Neural cell (in vitro differentiated cells): Measurements from ENCODE around the gene PPP1R9B. TPM values are rescaled to one million over a fixed set of nuclear protein-coding genes. Genes with fewer than 3 reads are reported as not detected.

Experiments used
- H2AFZ ChIP-seq: fragments of 200-600, 300-800 bp; sonication (generic), shearing (Covaris generic); 2 replicates; pipeline ENCODE4 v1.6.0; 2014; ENCODE audit warnings: low read depth, mild to moderate bottlenecking, antibody characterized with exemption, low read length, moderate library complexity
- H3F3A ChIP-seq: fragments of 200-600 bp; shearing (Covaris generic); 2 replicates; pipeline ENCODE4 v1.6.1; 2016; ENCODE audit warnings: mild to moderate bottlenecking, moderate library complexity, mixed read lengths, antibody characterized with exemption, low read length; ENCODE audit not compliant: insufficient read depth, poor library complexity, severe bottlenecking
- H3K27ac ChIP-seq: fragments of 200-600, 300-800 bp; sonication (generic), shearing (Covaris generic); 2 replicates; pipeline ENCODE4 v1.5.1; 2014; ENCODE audit warnings: mild to moderate bottlenecking, low read length, moderate library complexity
- H3K27me3 ChIP-seq: fragments of 300-800, 200-600 bp; sonication (generic), shearing (Covaris generic); 2 replicates; pipeline ENCODE4 v1.6.0; 2014; ENCODE audit warnings: mild to moderate bottlenecking, low read depth, low read length, moderate library complexity; ENCODE audit not compliant: insufficient read depth
- H3K36me3 ChIP-seq: fragments of 300-800, 200-600 bp; sonication (generic), shearing (Covaris generic); 2 replicates; pipeline ENCODE4 v1.5.1; 2014; ENCODE audit warnings: mild to moderate bottlenecking, antibody characterized with exemption, low read length, moderate library complexity; ENCODE audit not compliant: insufficient read depth
- H3K4me2 ChIP-seq: fragments of 300-800, 200-600 bp; sonication (generic), shearing (Covaris generic); 2 replicates; pipeline ENCODE4 v1.6.0; 2014; ENCODE audit warnings: mild to moderate bottlenecking, low read length
- H3K4me3 ChIP-seq: fragments of 300-800, 200-600 bp; sonication (generic), shearing (Covaris generic); 2 replicates; pipeline ENCODE4 v1.5.1; 2014; ENCODE audit warnings: mild to moderate bottlenecking, low read length, moderate library complexity
- H3K79me2 ChIP-seq: fragments of 200-600 bp; shearing (Covaris generic); replicated peaks from 2 replicates; pipeline ENCODE4 v1.6.0; 2014; ENCODE audit warnings: mild to moderate bottlenecking, low read length, moderate library complexity; ENCODE audit not compliant: insufficient read depth
- H3K9ac ChIP-seq: fragments of 300-800, 200-600 bp; sonication (generic), shearing (Covaris generic); 2 replicates; pipeline ENCODE4 v1.6.1; 2016; ENCODE audit warnings: mild to moderate bottlenecking, low read length, mixed read lengths
- H3K9me2 ChIP-seq: fragments of 200-600 bp; shearing (Covaris generic); 2 replicates; pipeline ENCODE4 v1.6.1; 2016; ENCODE audit warnings: mild to moderate bottlenecking, low read length, mixed read lengths; ENCODE audit not compliant: insufficient read depth
- H3K9me3 ChIP-seq: fragments of 200-600, 300-800 bp; sonication (generic), shearing (Covaris generic); 2 replicates; pipeline ENCODE4 v1.6.1; 2016; ENCODE audit warnings: mild to moderate bottlenecking, mixed run types, low read length, moderate library complexity, mixed read lengths
- H4K20me1 ChIP-seq: fragments of 200-600 bp; shearing (Covaris generic); 2 replicates; pipeline ENCODE4 v1.6.1; 2016; ENCODE audit warnings: mild to moderate bottlenecking, mixed run types; ENCODE audit not compliant: insufficient read depth
- CTCF ChIP-seq: fragments of 450-650 bp; IDR thresholded peaks from 2 replicates; pipeline ENCODE4 v1.5.1; 2014; ENCODE audit warnings: antibody characterized with exemption, mild to moderate bottlenecking, moderate library complexity; ENCODE audit not compliant: poor library complexity, severe bottlenecking
- EP300 ChIP-seq: fragments of 450-650 bp; conservative IDR thresholded peaks from 2 replicates; pipeline ENCODE4 v1.6.1; 2014; ENCODE audit warnings: antibody characterized with exemption, mild to moderate bottlenecking, moderate library complexity; ENCODE audit not compliant: poor library complexity, severe bottlenecking
- EZH2 ChIP-seq: fragments of 200-600, 300-800 bp; shearing (Covaris generic), sonication (generic); IDR thresholded peaks from 2 replicates; pipeline ENCODE4 v1.6.1; 2014; ENCODE audit warnings: antibody characterized with exemption, low read length, borderline replicate concordance, mild to moderate bottlenecking; ENCODE audit not compliant: insufficient read depth, poor library complexity, severe bottlenecking
- MXI1 ChIP-seq: fragments of 450-650 bp; conservative IDR thresholded peaks from 2 replicates; pipeline ENCODE4 v1.6.1; 2014; ENCODE audit warnings: antibody characterized with exemption, mild to moderate bottlenecking; ENCODE audit not compliant: poor library complexity, severe bottlenecking
- POLR2AphosphoS5 ChIP-seq: IDR thresholded peaks from 2 replicates; pipeline ENCODE4 v1.6.1; 2012
- RAD21 ChIP-seq: fragments of 450-650 bp; conservative IDR thresholded peaks from 2 replicates; pipeline ENCODE4 v1.6.1; 2014; ENCODE audit warnings: antibody characterized with exemption, mild to moderate bottlenecking, moderate library complexity
- TAF1 ChIP-seq: IDR thresholded peaks from 2 replicates; pipeline ENCODE4 v1.6.1; 2012; ENCODE audit warnings: low read depth
- polyA plus RNA-seq: library from polyadenylated mRNA; depleted of rRNA; stranded (reverse); fragments of >200 nt; gene quantifications from 2 replicates; pipeline ENCODE4 v1.2.3, GENCODE V29; 2014
- TF ChIP-seq, protein P1 (sequence below): IDR thresholded peaks from 2 replicates; pipeline ENCODE4 v1.6.1; 2012; ENCODE audit warnings: borderline replicate concordance

Gene PPP1R9B
- polyA plus RNA-seq, 1 donor from 2014 or later, result 29.2 TPM

DNA sequence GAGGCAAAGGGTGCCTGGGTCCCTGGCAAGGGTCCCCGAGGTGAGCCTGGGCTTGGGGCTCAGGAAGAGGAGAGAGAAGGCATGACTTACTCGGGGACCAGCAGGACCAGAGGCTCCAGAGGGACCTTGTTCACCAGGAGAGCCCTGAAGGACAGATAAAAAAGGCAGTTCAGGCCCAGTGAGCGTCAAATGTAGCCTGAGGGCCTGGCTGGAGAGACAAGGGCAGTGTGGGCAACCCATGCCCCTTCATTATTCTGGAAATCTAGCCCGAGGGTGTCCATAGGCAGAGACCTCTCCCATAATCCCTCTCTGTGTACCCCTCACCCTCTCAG is 36.9 kb upstream of the PPP1R9B start:
- no peak overlapping the region for H3K4me3 ChIP-seq
- no peak overlapping the region for H2AFZ ChIP-seq
- no peaks in the 10 kb centered on the region for H3F3A ChIP-seq
- no peaks in the 10 kb centered on the region for H3K9me3 ChIP-seq
- no peaks in the 10 kb centered on the region for H3K79me2 ChIP-seq
- no peaks in the 10 kb centered on the region for H3K9me2 ChIP-seq
- no peak overlapping the region for H3K4me2 ChIP-seq
- no peaks in the 10 kb centered on the region for H4K20me1 ChIP-seq
- TF ChIP-seq EP300 (no peak), MXI1 (no peak), EZH2 (no peak), CTCF (no peak)
- TF ChIP-seq, protein P1, sequence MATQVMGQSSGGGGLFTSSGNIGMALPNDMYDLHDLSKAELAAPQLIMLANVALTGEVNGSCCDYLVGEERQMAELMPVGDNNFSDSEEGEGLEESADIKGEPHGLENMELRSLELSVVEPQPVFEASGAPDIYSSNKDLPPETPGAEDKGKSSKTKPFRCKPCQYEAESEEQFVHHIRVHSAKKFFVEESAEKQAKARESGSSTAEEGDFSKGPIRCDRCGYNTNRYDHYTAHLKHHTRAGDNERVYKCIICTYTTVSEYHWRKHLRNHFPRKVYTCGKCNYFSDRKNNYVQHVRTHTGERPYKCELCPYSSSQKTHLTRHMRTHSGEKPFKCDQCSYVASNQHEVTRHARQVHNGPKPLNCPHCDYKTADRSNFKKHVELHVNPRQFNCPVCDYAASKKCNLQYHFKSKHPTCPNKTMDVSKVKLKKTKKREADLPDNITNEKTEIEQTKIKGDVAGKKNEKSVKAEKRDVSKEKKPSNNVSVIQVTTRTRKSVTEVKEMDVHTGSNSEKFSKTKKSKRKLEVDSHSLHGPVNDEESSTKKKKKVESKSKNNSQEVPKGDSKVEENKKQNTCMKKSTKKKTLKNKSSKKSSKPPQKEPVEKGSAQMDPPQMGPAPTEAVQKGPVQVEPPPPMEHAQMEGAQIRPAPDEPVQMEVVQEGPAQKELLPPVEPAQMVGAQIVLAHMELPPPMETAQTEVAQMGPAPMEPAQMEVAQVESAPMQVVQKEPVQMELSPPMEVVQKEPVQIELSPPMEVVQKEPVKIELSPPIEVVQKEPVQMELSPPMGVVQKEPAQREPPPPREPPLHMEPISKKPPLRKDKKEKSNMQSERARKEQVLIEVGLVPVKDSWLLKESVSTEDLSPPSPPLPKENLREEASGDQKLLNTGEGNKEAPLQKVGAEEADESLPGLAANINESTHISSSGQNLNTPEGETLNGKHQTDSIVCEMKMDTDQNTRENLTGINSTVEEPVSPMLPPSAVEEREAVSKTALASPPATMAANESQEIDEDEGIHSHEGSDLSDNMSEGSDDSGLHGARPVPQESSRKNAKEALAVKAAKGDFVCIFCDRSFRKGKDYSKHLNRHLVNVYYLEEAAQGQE, result no peak
- no peaks in the 10 kb centered on the region for H3K27me3 ChIP-seq
- H3K27ac ChIP-seq, result no peak overlapping the region
- H3K9ac ChIP-seq, result no peak overlapping the region
- no peaks in the 10 kb centered on the region for H3K36me3 ChIP-seq

GRCh38 chr17:50186661-50187393 is 36.4 kb upstream of the PPP1R9B start:
- H3K27me3 ChIP-seq, result no peaks in the 10 kb centered on the region
- H3K9me3 ChIP-seq, result no peaks in the 10 kb centered on the region
- H3K9ac ChIP-seq, result no peak overlapping the region
- TF ChIP-seq TAF1 (no peak), POLR2AphosphoS5 (no peak), EZH2 (no peak), EP300 (no peak), RAD21 (no peak)
- H3F3A ChIP-seq, result no peaks in the 10 kb centered on the region
- no peak overlapping the region for H3K4me3 ChIP-seq
- no peaks in the 10 kb centered on the region for H4K20me1 ChIP-seq
- no peak overlapping the region for H2AFZ ChIP-seq
- no peaks in the 10 kb centered on the region for H3K36me3 ChIP-seq
- H3K9me2 ChIP-seq, result no peaks in the 10 kb centered on the region
- H3K79me2 ChIP-seq, result no peaks in the 10 kb centered on the region
- no peak overlapping the region for H3K4me2 ChIP-seq
- no peak overlapping the region for H3K27ac ChIP-seq
